Spleen (tissue), 7 donors: ENCODE results near the gene SECTM1.

ENCODE experiments used
- CTCF ChIP-seq, 11 experiments: fragments of 200-600 bp in 7 of 11; fragments of 450-650 bp in 4 of 11; sonication (generic) in 4 of 11; IDR thresholded peaks in 8 of 11; conservative IDR thresholded peaks in 3 of 11; 1 replicate in 7 of 11; 2 replicates in 4 of 11; pipeline versions ENCODE4 v1.4.0 to v1.8.0; 2016 to 2021; ENCODE audit warnings: antibody characterized with exemption in 11 of 11, inconsistent platforms in 4 of 11, mild to moderate bottlenecking in 1 of 11
- POLR2A ChIP-seq, 3 donors: fragments of 450-650 bp; IDR thresholded peaks; one replicate each; pipeline ENCODE4 v1.5.1; 2017; ENCODE audit warnings: antibody characterized with exemption in 3 of 3, mild to moderate bottlenecking in 1 of 3
- donor health status: DM: no; HTN: no; CAD: no; lungs with moderate emphysema.
- donor health status: DM: no; HTN: no; CAD: no.
- donor health status: DM: no; HTN: no; CAD: no.

- TF ChIP-seq CTCF (IDR thresholded peaks at IDR 0.05 in 8 of 11, conservative IDR thresholded peaks at IDR 0.05 in 3 of 11) (no peak), POLR2A (IDR thresholded peaks at IDR 0.05) (no peak)
Observed at GRCh38 chr17:82334204-82334621, 647 bp upstream of the SECTM1 start.
